Measurements from ENCODE around the gene WWOX. TPM values are rescaled to one million over a fixed set of nuclear protein-coding genes. Genes with fewer than 3 reads are reported as not detected.

The WWOX gene
- total and polyA plus RNA-seq, 2 of the 8 experiments (the other 6 are each of a cell fraction or from before 2014, with no cell fraction given): 5.4 to 16.7 TPM

DNA sequence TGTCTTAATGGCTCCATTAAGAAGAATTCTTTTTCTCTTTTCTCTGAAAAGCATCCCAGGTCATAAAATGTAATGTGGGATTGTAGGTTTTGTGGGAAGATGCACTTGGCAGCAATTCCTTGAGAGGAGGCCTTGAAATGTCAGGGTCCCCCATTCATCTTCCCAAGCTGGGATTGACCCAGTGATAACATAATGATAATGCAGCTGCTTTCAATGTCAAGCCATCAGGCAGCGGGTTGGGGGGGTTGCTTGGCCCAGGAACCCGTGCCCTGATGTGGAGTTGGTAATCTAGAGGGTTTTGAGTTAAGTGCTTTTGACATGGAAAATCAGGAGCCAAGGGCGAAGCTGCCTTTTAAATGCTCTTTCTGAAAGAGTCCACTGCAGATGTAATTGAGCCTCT is 484.0 kb downstream of the WWOX start:
- Histone ChIP-seq H3K14ac (ENCODE audit: insufficient read length) (no peak overlapping the region), H3K4me3 (ENCODE audit: extremely low read depth in 1 of 4, insufficient read depth in 2 of 4, low read depth in 3 of 4, low read length in 4 of 4) (no peak overlapping the region), H4K91ac (replicated peaks; ENCODE audit: insufficient read length, low read length) (no peak overlapping the region), H2AFZ (ENCODE audit: low read length) (no peak overlapping the region), H3K4me1 (replicated peaks in 1 of 4; ENCODE audit: control insufficient read depth in 3 of 4, insufficient read depth in 4 of 4, low read length in 3 of 4) (peaks cover 0 to 5% (median 1%) of the 10 kb centered on the region in 4 experiments; a peak in 1 of 7 replicates), H3K79me1 (ENCODE audit: low read depth, low read length) (no peaks in the 10 kb centered on the region), H3K36me3 (ENCODE audit: control insufficient read depth in 2 of 4, insufficient read depth in 4 of 4, low read length in 3 of 4) (no peaks in the 10 kb centered on the region), H3K56ac (replicated peaks; ENCODE audit: insufficient read length, low read depth, low read length) (no peak overlapping the region), H2BK120ac (replicated peaks; ENCODE audit: low read depth, low read length) (no peak overlapping the region), H2BK5ac (ENCODE audit: low read depth, low read length) (no peak overlapping the region), H2BK15ac (ENCODE audit: low read length) (no peak overlapping the region), H4K20me1 (replicated peaks in 1 of 2; ENCODE audit: control insufficient read depth in 1 of 2, insufficient read depth in 2 of 2, low read length in 2 of 2) (no peaks in the 10 kb centered on the region), H2BK20ac (ENCODE audit: low read length) (no peak overlapping the region), H3K79me2 (ENCODE audit: control insufficient read depth in 1 of 2, insufficient read depth in 2 of 2, low read length in 2 of 2) (no peaks in the 10 kb centered on the region), H3K4me2 (ENCODE audit: insufficient read depth in 1 of 2, low read depth in 2 of 2, low read length in 2 of 2) (no peak overlapping the region), H3K27ac (ENCODE audit: low read depth, low read length) (no peak overlapping the region), H2AK5ac (ENCODE audit: low read depth, low read length) (no peak overlapping the region), H3K4ac (replicated peaks; ENCODE audit: insufficient read length, low read depth, low read length) (no peak overlapping the region), H3K9me3 (ENCODE audit: insufficient read depth in 2 of 2, low read depth in 1 of 2, low read length in 1 of 2) (no peaks in the 10 kb centered on the region), H3K9ac (replicated peaks in 1 of 4; ENCODE audit: extremely low read depth in 1 of 4, low read depth in 3 of 4, low read length in 3 of 4) (no peak overlapping the region), H3K27me3 (replicated peaks in 1 of 4; ENCODE audit: control insufficient read depth in 3 of 4, extremely low read depth in 1 of 4, insufficient read depth in 3 of 4, low read length in 3 of 4) (no peaks in the 10 kb centered on the region), H4K5ac (ENCODE audit: insufficient read length, low read depth, low read length) (no peak overlapping the region), H3K18ac (ENCODE audit: extremely low read depth, low read length) (no peak overlapping the region), H2BK12ac (ENCODE audit: low read depth, low read length) (no peak overlapping the region), H4K8ac (ENCODE audit: extremely low read depth, insufficient read depth, low read length) (no peak overlapping the region), H3K23ac (ENCODE audit: insufficient read length) (no peak overlapping the region), H3K23me2 (ENCODE audit: low read depth, low read length) (no peaks in the 10 kb centered on the region)
- POLR2A ChIA-PET (ENCODE audit: partially characterized antibody): no interaction called here
- TF ChIP-seq TEAD4 (IDR thresholded peaks at IDR 0.05; ENCODE audit: low read depth, low read length): no peak
- TF ChIP-seq SIRT6 (IDR thresholded peaks at IDR 0.05; ENCODE audit: low read length): no peak
- TF ChIP-seq SUZ12 (IDR thresholded peaks at IDR 0.05; ENCODE audit: low read length): no peak
- CTCF ChIA-PET (ENCODE audit: partially characterized antibody): interaction anchor here (1.5 kb wide), 1 partner anchor 10 kb away, joined by 3 read pairs; no protein-coding TSS in a partner anchor
- DNase-seq (ENCODE audit: low read depth in 1 of 2, low spot score in 2 of 2) (no peak), FAIRE-seq (no peak)
- 88% methylated on average over 3 of the region's 3 CpGs; no CpG with 5 or more reads in 1 of the 2 experiments for WGBS, 2 experiments (ENCODE audit: extremely low coverage in 1 of 2, insufficient coverage in 1 of 2, insufficient read length in 1 of 2, insufficient replicate concordance in 2 of 2, low coverage in 1 of 2, low lambda C conversion rate in 2 of 2, missing lambda C conversion rate in 1 of 2)

Measured in H1 (cell line).